Dedifferentiated amniotic fluid mesenchymal stem cell (primary cell): ENCODE results near the gene RNH1.
"Not testable (repeated sequence)": the region's sequence is repeated elsewhere in the genome, so short reads cannot be mapped to it uniquely, and the experiment has no call there.

Experiments
- DNase-seq: peaks from one replicate; pipeline ENCODE4 v3.0.0-alpha.2; 2016; ENCODE audit errors: extremely low spot score

Gene RNH1

DNA sequence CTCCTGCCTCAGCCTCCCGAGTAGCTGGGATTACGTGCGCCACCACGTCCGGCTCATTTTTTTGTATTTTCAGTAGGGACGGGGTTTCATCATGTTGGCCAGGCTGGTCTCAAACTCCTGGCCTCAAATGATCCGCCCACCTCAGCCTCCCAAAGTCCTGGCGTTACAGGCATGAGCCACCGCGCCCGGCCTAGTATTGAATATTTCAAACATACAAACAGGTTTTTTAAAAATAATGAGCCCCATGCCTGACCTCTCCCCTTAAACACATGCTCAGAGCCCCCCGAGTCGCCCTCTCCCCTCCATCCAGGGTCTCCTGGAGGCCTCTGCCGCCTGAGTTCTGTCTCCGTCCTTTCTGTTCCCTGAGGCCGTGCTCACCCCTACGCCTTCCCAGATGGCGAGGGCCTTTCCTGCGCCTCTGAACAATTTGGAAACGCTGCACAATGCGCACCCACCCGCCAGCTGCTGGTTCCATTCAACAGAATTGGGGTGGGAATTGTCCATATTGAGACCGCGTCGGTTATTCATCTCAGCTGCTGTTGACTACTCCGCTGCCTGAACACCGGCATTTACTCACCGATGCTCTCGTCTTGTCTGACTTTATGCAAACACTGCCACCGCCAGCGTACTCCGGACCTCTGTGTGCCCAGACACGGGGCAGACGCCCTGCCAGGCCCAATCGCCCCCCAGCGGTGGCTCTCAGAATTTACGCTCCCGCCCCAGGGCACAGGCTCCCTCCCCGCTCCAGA, 13.6 kb upstream of the RNH1 start:
- DNase-seq = no peak

- peak; percentile 87 for DNase-seq
Measured at GRCh38 chr11:518463-519202, 11.6 kb upstream of the RNH1 start.

DNA sequence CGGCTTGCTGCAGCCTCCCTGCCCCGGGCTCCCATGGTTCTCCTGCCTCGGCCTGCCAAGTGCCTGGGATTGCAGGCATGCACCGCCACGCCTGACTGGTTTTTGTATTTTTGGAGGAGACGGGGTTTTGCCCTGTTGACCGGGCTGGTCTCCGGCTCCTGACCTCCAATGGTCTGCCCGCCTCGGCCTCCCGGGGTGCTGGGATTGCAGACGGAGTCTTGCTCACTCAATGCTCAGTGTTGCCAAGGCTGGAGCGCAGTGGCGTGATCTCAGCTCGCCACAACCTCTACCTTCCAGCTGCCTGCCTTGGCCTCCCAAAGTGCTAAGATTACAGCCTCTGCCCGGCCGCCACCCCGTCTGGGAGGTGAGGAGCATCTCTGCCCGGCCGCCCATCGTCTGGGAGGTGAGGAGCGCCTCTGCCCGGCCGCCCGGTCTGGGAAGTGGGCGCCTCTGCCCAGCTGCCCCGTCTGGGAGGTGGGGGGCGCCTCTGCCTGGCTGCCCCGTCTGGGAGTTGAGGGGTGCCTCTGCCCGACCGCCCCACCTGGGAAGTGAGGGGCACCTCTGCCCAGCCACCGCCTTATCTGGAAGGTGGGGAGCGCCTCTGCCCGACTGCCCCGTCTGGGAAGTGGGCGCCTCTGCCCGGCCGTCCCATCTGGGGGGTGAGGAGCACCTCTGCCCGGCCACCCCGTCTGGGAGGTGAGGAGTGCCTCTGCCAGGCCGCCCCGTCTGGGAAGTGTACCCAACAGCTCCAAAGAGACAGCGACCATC, 10.1 kb upstream of the RNH1 start:
- DNase-seq = not testable (repeated sequence)

- DNase-seq = no peak
Measured at GRCh38 chr11:516400-516799, 9.4 kb upstream of the RNH1 start.

DNA sequence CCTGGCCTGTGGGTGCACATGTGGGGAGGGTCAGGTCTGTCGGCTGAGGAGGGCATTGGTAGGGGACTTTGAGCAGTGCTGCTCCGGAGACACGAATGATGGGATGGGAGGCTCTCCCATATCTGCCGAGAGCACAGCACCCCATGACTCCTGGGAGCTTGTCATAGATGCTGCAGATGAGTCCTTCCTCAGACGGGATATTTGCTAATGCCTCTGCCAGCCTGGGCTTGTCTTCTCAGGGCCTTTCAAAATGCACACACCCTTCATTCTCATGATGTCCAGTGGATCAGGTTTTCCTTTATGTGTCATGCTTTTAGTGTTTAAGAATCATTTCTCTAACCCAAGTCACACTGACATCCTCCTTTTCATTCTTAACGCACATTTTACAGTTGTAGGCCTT, 8.1 kb upstream of the RNH1 start:
- no peak for DNase-seq

GRCh38 chr11:514606-515005, 7.6 kb upstream of the RNH1 start:
- DNase-seq = no peak

GRCh38 chr11:512761-513595, 5.9 kb upstream of the RNH1 start:
- no peak for DNase-seq

- no peak for DNase-seq
Measured at GRCh38 chr11:508956-509355, 1.9 kb upstream of the RNH1 start.

GRCh38 chr11:507727-508515, 879 bp upstream of the RNH1 start:
- DNase-seq = no peak

DNA sequence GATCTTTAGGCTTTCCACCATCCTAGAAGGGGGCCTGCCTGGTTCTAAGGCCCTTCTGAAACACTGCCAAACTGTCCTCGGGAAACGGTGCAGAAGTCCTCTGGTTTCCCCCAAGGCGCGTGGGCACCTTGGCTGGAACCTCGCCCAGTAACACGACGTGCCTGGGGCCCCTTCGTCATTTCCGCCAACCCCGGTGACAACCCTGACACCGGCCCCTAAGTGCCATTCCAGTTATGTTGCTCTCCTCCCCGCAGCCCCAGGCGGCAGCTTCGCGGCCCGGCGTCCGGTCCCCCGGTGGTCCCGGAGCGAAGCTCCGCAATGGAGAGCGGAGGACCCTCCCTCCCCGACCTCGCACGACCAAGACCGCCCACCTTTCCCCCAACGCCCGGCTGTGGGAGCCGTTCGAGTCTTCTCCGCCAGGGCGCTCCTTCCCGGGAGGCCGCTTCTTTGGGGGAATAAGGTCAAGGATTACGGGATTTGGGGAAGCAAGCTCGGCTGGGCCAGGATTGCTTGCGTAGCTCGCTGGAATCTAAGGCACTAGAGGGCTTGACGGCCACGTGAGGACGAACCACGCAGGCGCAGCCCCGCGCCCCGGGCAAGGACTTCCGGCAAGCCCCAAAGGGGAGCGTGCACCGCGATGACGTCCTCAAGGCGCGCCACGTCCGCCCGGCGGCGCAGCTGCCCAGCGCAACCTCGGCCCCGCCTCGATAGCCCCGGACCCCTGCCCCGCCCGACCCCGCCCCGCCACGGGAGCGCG, 626 bp downstream of the RNH1 start:
- DNase-seq = peak; percentile 98

DNA sequence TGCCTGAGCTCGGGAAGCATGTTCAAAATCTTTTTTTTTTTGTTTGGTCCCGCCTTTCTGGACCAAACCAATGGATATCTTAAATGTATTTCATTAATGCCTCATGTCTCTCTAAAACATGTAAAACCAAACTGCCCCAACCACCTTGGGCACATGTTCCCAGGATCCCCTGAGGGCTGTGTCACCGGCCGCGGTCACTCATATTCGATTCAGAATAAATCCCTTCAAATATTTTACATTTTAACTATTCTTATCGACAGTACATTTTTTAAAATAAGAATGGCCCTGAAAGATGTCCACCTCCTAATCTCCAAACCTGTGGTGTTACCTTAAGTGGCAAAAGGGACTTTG, 2.1 kb downstream of the RNH1 start:
- DNase-seq = no peak

DNA sequence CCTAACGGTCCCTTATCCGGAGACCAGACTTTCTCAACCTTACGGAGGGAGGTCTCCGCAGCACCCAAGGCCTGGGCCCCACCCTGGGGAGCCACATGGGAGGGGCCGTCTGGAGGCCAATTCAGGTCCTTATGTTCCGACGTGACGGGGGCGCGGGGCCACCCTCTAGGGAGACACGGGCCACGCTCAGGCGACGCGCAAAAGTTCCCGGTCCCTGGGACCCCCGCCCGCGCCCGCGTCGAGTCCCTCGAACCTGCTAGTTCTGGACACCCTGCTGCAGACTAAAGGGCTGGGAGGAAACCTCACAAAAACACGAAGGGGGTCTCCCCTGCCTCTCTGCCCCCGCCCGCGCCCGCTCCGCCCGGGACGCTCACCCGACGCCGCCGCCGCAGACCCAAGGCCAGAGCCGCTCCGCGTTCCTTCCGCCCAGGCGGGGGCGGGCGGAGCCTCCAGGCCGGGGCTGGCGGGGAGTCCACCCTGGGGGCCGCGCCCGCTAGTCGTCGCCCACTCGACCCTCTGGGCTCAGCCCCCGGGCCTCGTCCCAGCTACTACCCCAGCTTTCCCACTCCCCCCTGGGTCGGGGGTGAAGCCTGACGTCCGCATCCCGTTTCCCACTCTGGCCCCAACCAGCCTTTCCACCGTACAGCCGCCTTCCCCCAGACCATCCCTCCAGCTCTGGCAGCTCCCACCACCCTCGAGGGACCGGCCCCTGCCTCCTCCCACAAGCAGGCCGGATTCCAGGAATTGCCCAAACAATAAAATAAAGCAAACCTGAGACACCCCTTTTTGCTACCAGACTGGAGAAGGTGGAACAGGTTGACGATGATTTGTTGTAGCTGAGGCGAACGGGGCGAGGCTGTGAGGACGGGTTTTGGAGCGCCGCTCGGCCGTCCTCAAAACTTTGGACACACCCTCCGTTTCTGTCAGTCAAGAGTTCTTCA, 2.7 kb downstream of the RNH1 start:
- DNase-seq = no peak

GRCh38 chr11:503179-503981, 3.7 kb downstream of the RNH1 start:
- peak; percentile 41 for DNase-seq

- no peak for DNase-seq
Measured at GRCh38 chr11:502288-503178, 4.5 kb downstream of the RNH1 start.

GRCh38 chr11:501683-502287, 5.3 kb downstream of the RNH1 start:
- no peak for DNase-seq

DNA sequence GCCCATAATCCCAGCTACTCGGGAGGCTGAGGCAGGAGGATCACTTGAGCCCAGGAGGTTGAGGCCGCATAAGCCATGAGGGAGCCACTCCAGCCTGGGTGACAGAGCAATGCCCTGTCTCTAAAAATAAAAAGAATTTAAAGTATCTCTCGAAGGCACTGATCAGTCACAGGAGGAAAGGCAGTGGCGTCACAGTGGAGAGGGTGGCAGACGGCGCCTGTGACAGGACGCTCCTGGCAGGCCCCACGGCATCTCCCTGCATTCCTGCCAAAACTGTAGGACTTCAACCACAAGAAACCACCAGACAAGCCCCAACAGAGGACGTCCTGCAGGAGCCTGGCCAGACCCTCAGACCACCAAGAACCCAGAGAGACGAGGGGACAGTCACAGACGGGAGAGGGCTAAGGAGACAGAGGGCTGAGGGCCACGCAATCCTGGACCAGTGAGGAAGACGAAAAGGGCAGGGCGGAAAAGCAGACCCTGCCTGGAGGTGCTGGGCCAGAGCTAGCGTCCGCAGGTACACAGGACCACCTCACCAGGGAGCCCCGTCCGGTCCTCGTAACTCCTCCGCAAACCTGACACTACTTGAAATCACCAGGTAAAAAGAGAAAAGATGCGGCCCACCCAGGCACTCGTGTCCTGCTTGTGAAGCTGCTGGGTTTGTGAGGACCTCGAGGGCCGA, 5.9 kb downstream of the RNH1 start:
- DNase-seq = no peak
